Upper lobe of left lung (tissue), 6 donors: Measurements from ENCODE around the gene CD3D. TPM values are rescaled to one million over a fixed set of nuclear protein-coding genes. Genes with fewer than 3 reads are reported as not detected.

Experiments
- ATAC-seq, 2 donors: fragments of 200-7000 bp; cut with Tn5 transposase; one replicate each; pipeline ENCODE4 v1.9.1; 2022; ENCODE audit warnings: mild to moderate bottlenecking in 2 of 2, moderate library complexity in 2 of 2; ENCODE audit not compliant: low FRiP score in 2 of 2
- DNase-seq, 2 donors: peaks; one replicate each; pipeline ENCODE4 v3.0.0-alpha.2; 2019 to 2020
- H3K27ac ChIP-seq, 4 donors: fragments of 200-600 bp; sonication (generic); one replicate each; pipeline ENCODE4 v1.5.1; 2016 to 2019
- H3K27me3 ChIP-seq, 4 donors: fragments of 200-600 bp; sonication (generic); one replicate each; pipeline ENCODE4 v1.5.1; 2017 to 2019
- H3K36me3 ChIP-seq, 4 donors: fragments of 200-600 bp; sonication (generic); one replicate each; pipeline ENCODE4 v1.5.1; 2016 to 2019
- H3K4me1 ChIP-seq, 4 donors: fragments of 200-600 bp; sonication (generic); one replicate each; pipeline ENCODE4 v1.5.1; 2018 to 2019
- H3K4me3 ChIP-seq, 4 donors: fragments of 200-600 bp; sonication (generic); one replicate each; pipeline ENCODE4 v1.5.1; 2017 to 2019; ENCODE audit warnings: mild to moderate bottlenecking in 2 of 4, moderate library complexity in 1 of 4
- H3K9me3 ChIP-seq, 4 donors: fragments of 200-600 bp; sonication (generic); one replicate each; pipeline ENCODE4 v1.5.1; 2018 to 2019
- EP300 ChIP-seq, 4 donors: sonication (generic); formaldehyde crosslinking; IDR thresholded peaks; one replicate each; pipeline ENCODE4 v1.5.1; 2017; ENCODE audit warnings: antibody characterized with exemption in 4 of 4, control low read depth in 2 of 4
- POLR2A ChIP-seq, 4 donors: fragments of 450-650 bp; IDR thresholded peaks; one replicate each; pipeline ENCODE4 v1.5.1; 2016 to 2017; ENCODE audit warnings: antibody characterized with exemption in 4 of 4, mild to moderate bottlenecking in 2 of 4
- POLR2AphosphoS5 ChIP-seq, 2 donors: sonication (generic); formaldehyde crosslinking; IDR thresholded peaks; one replicate each; pipeline ENCODE4 v1.5.1; 2017; ENCODE audit warnings: antibody characterized with exemption in 2 of 2
- WGBS, 2 donors: methylation state at CpG; one replicate each; pipeline ENCODE4 v1.1.5; 2017 to 2018; 5-methylcytosine and 5-hydroxymethylcytosine counted together
- total RNA-seq, 6 donors: library from RNA; depleted of rRNA in 4 of 6; stranded (reverse); fragments of >200 nt in 4 of 6; gene quantifications; one replicate each; pipeline versions ENCODE4 v1.1.0 to v1.2.1, GENCODE V29; 2016 to 2021
- TF ChIP-seq, protein P1 (sequence below), 6 experiments: fragments of 450-650 bp in 4 of 6; fragments of 200-600 bp in 2 of 6; sonication (generic) in 2 of 6; IDR thresholded peaks; one replicate each; pipeline ENCODE4 v1.5.1; 2016 to 2019; ENCODE audit warnings: antibody characterized with exemption in 6 of 6
- donor health status: DM: no; HTN: no; CAD: no; lungs with moderate emphysema.
- donor health status: DM: no; HTN: yes; CAD: no; lungs with severe emphysema.

Gene CD3D
- total RNA-seq, 6 donors from 2014 or later: 4.1 to 22.3 (median 7.6) TPM

DNA sequence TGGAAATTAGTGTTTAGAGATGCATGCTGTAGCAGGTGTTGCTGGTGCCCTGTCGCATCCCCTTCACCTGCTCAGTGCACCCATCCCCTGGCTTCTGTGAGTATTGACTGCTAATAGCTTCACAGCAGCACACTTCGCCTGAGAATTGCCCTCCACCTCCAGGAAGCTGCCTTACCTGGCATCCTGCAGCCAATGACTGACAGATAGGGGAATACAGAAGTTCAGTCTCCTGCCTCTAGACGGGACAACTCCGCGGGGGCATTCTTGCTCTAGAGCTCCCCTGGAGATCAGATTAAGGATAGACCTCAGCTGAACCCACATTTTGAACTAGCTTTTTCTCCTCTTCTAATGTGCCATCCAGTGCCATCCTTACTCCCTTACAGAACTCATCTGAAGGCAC, 47.3 kb downstream of the CD3D start:
- TF ChIP-seq, protein P1, sequence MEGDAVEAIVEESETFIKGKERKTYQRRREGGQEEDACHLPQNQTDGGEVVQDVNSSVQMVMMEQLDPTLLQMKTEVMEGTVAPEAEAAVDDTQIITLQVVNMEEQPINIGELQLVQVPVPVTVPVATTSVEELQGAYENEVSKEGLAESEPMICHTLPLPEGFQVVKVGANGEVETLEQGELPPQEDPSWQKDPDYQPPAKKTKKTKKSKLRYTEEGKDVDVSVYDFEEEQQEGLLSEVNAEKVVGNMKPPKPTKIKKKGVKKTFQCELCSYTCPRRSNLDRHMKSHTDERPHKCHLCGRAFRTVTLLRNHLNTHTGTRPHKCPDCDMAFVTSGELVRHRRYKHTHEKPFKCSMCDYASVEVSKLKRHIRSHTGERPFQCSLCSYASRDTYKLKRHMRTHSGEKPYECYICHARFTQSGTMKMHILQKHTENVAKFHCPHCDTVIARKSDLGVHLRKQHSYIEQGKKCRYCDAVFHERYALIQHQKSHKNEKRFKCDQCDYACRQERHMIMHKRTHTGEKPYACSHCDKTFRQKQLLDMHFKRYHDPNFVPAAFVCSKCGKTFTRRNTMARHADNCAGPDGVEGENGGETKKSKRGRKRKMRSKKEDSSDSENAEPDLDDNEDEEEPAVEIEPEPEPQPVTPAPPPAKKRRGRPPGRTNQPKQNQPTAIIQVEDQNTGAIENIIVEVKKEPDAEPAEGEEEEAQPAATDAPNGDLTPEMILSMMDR (IDR thresholded peaks at IDR 0.05): no peak
- TF ChIP-seq EP300 (IDR thresholded peaks at IDR 0.05) (no peak), POLR2AphosphoS5 (IDR thresholded peaks at IDR 0.05) (no peak), POLR2A (IDR thresholded peaks at IDR 0.05) (no peak)
- no peaks in the 10 kb centered on the region for H3K36me3 ChIP-seq

GRCh38 chr11:118294053-118294452, 48.5 kb downstream of the CD3D start:
- no peak for ATAC-seq
- H3K27ac ChIP-seq: no peak overlapping the region
- no peak for DNase-seq
- WGBS, 2 donors: 90 to 93% methylated on average over 2 of the region's 2 CpGs
- H3K27me3 ChIP-seq: no peaks in the 10 kb centered on the region
- no peak for TF ChIP-seq POLR2AphosphoS5 (IDR thresholded peaks at IDR 0.05)
- TF ChIP-seq, protein P1 (IDR thresholded peaks at IDR 0.05): no peak
- no peak for TF ChIP-seq EP300 (IDR thresholded peaks at IDR 0.05)
- no peak for TF ChIP-seq POLR2A (IDR thresholded peaks at IDR 0.05)
- no peaks in the 10 kb centered on the region for H3K36me3 ChIP-seq
- no peaks in the 10 kb centered on the region for H3K9me3 ChIP-seq
- no peaks in the 10 kb centered on the region for H3K4me1 ChIP-seq
- no peak overlapping the region for H3K4me3 ChIP-seq

More for the DNA sequence above, 47.3 kb downstream of the CD3D start:
- DNase-seq (no peak), ATAC-seq (no peak)
- Histone ChIP-seq H3K27ac (no peak overlapping the region), H3K4me1 (no peaks in the 10 kb centered on the region), H3K4me3 (no peak overlapping the region), H3K27me3 (no peaks in the 10 kb centered on the region), H3K9me3 (no peaks in the 10 kb centered on the region)
- WGBS, 2 donors: 78 to 79% methylated on average over 5 of the region's 5 CpGs

DNA sequence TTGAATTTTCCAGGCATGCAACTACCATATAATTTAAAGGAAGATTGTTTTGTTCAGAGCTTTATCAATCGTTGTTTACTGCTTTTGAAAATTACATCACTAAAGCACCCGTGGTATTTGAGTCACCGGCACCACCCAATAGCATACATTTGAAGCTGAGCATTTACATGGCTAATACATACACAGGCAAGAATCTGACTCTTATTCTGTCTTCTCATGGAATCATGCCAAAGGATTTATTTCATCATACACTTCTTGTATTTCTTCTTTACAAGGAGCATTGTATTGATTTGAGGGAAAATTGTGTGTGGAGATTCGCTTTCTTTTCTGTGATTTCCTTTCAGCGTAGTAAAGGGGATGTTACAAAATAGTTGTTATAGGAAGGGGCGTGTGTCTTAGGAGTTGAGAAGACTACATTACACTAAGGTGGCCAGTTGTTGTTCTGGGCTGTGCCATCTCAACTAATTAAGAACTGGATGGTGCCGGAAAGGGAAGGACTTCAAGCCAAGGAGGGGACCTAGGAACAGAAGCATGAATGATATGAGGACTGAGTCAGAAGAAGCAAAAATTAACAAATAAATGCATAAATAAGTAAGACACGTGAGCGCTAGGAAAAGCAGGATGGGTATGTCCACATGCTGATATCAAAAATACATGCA, 50.9 kb downstream of the CD3D start:
- Histone ChIP-seq H3K4me1 (no peaks in the 10 kb centered on the region), H3K9me3 (no peaks in the 10 kb centered on the region), H3K27ac (no peak overlapping the region), H3K4me3 (no peak overlapping the region), H3K36me3 (no peaks in the 10 kb centered on the region), H3K27me3 (no peaks in the 10 kb centered on the region)
- DNase-seq: no peak
- 53 to 67% methylated on average over 9 of the region's 9 CpGs for WGBS, 2 donors
- TF ChIP-seq POLR2AphosphoS5 (IDR thresholded peaks at IDR 0.05): no peak
- TF ChIP-seq, protein P1 (IDR thresholded peaks at IDR 0.05): no peak
- no peak for TF ChIP-seq EP300 (IDR thresholded peaks at IDR 0.05)
- TF ChIP-seq POLR2A (IDR thresholded peaks at IDR 0.05): no peak
- peak in 1 of 2 donors; percentile 48 for ATAC-seq

GRCh38 chr11:118290923-118291322, 51.6 kb downstream of the CD3D start:
- Histone ChIP-seq H3K4me1 (no peaks in the 10 kb centered on the region), H3K27ac (no peak overlapping the region), H3K36me3 (no peaks in the 10 kb centered on the region), H3K27me3 (no peaks in the 10 kb centered on the region), H3K9me3 (no peaks in the 10 kb centered on the region), H3K4me3 (no peak overlapping the region)
- DNase-seq (peak in 1 of 2 donors; percentile 51), ATAC-seq (peak; percentile 81 to 88)
- 3 to 13% methylated on average over 8 to 9 of the region's 9 CpGs for WGBS, 2 donors
- TF ChIP-seq EP300 (IDR thresholded peaks at IDR 0.05): no peak
- TF ChIP-seq, protein P1 (IDR thresholded peaks at IDR 0.05): peak; percentile 41 to 76 (median 58)

DNA sequence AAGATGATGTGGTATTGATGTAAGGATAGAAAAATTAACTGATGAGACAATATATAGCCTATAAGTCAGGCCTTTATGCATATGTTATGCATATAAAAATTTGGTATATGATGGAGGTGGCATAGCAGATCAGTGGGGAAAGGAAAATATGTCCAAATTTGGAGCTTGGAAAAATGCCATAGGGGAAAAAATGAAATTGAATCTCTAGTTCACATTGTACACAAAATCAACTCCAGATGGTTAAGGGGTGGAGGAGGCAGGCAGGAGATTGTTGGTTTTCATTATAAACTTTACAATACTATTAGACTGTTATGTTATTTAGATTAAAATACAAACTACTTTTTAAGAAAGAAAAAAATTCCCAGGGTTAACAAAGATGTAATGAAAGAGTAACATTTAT, 53.1 kb downstream of the CD3D start:
- no peak for ATAC-seq
- Histone ChIP-seq H3K27ac (no peak overlapping the region), H3K9me3 (no peaks in the 10 kb centered on the region), H3K4me3 (no peak overlapping the region), H3K36me3 (no peaks in the 10 kb centered on the region), H3K4me1 (no peaks in the 10 kb centered on the region), H3K27me3 (no peaks in the 10 kb centered on the region)
- TF ChIP-seq, protein P1 (IDR thresholded peaks at IDR 0.05): no peak
- no peak for TF ChIP-seq EP300 (IDR thresholded peaks at IDR 0.05)
- no peak for TF ChIP-seq POLR2A (IDR thresholded peaks at IDR 0.05)
- no peak for TF ChIP-seq POLR2AphosphoS5 (IDR thresholded peaks at IDR 0.05)
- DNase-seq: no peak
